DOHH2 (cell line): ENCODE measurements around the gene PLEKHG5.

Experiments used
- H3F3A ChIP-seq: fragments of 200-600 bp; sonication (generic), shearing (Covaris generic); 2 replicates; pipeline ENCODE4 v1.6.0; 2016; ENCODE audit warnings: antibody characterized with exemption, mild to moderate bottlenecking; ENCODE audit not compliant: control insufficient read depth, insufficient read depth
- H3K27ac ChIP-seq: fragments of 200-600 bp; sonication (generic); 2 replicates; pipeline ENCODE4 v1.5.1; 2014; ENCODE audit warnings: low read depth, mild to moderate bottlenecking, low read length, moderate library complexity
- H3K27me3 ChIP-seq: fragments of 200-600 bp; sonication (generic); 2 replicates; pipeline ENCODE4 v1.6.1; 2014; ENCODE audit warnings: mild to moderate bottlenecking, low read length, mixed read lengths; ENCODE audit not compliant: control insufficient read depth
- H3K36me3 ChIP-seq: fragments of 200-600 bp; sonication (generic); 2 replicates; pipeline ENCODE4 v1.6.1; 2014; ENCODE audit warnings: mild to moderate bottlenecking, low read length, moderate library complexity, mixed read lengths; ENCODE audit not compliant: control insufficient read depth
- H3K4me1 ChIP-seq: fragments of 200-600 bp; sonication (generic); 2 replicates; pipeline ENCODE4 v1.6.1; 2014; ENCODE audit warnings: mild to moderate bottlenecking, low read length, mixed read lengths; ENCODE audit not compliant: control insufficient read depth
- H3K4me2 ChIP-seq: fragments of 200-600 bp; sonication (generic); 2 replicates; pipeline ENCODE4 v1.6.0; 2014; ENCODE audit warnings: mild to moderate bottlenecking, low read length, moderate library complexity
- H3K4me3 ChIP-seq: fragments of 200-600 bp; sonication (generic); 2 replicates; pipeline ENCODE4 v1.5.1; 2014; ENCODE audit warnings: mild to moderate bottlenecking, low read length, mixed read lengths
- H3K79me2 ChIP-seq: fragments of 200-600 bp; sonication (generic); 2 replicates; pipeline ENCODE4 v1.6.1; 2014; ENCODE audit warnings: mild to moderate bottlenecking, low read length, mixed read lengths; ENCODE audit not compliant: control insufficient read depth
- H3K9me2 ChIP-seq: fragments of 200-600 bp; sonication (generic); replicated peaks from 2 replicates; pipeline ENCODE4 v1.6.1; 2014; ENCODE audit warnings: mild to moderate bottlenecking, low read length, mixed read lengths; ENCODE audit not compliant: control insufficient read depth
- H3K9me3 ChIP-seq: fragments of 200-600 bp; sonication (generic); 2 replicates; pipeline ENCODE4 v1.6.1; 2014; ENCODE audit warnings: antibody characterized with exemption, low read length, mixed read lengths; ENCODE audit not compliant: control insufficient read depth, insufficient read depth
- H4K20me1 ChIP-seq: fragments of 200-600 bp; sonication (generic); 2 replicates; pipeline ENCODE4 v1.6.0; 2014; ENCODE audit warnings: low read depth, mild to moderate bottlenecking, antibody characterized with exemption, low read length, moderate library complexity; ENCODE audit not compliant: control insufficient read depth, insufficient read depth
- CTCF ChIP-seq: fragments of 200-600 bp; sonication (generic); IDR thresholded peaks from one replicate; pipeline ENCODE4 v1.5.1; 2014; ENCODE audit warnings: antibody characterized with exemption, mild to moderate bottlenecking, low read depth, low read length; ENCODE audit not compliant: poor library complexity, severe bottlenecking
- EZH2phosphoT487 ChIP-seq: fragments of 200-600 bp; sonication (generic); IDR thresholded peaks from 2 replicates; pipeline ENCODE4 v1.6.1; 2017; ENCODE audit warnings: borderline replicate concordance, mild to moderate bottlenecking, antibody characterized with exemption, low read length, moderate library complexity, mixed read lengths

The PLEKHG5 gene

GRCh38 chr1:6496890-6497214, 5.4 kb upstream of the PLEKHG5 start:
- H3F3A ChIP-seq, result peaks cover 4% of the 10 kb centered on the region; the same call in 1 of the 2 replicates
- no peaks in the 10 kb centered on the region for H4K20me1 ChIP-seq
- peaks cover 22% of the 10 kb centered on the region for H3K27me3 ChIP-seq
- no peak overlapping the region for H3K27ac ChIP-seq
- no peak overlapping the region for H3K4me2 ChIP-seq
- no peaks in the 10 kb centered on the region for H3K9me3 ChIP-seq
- peaks cover 7% of the 10 kb centered on the region for H3K4me1 ChIP-seq
- TF ChIP-seq EZH2phosphoT487 (peak; percentile 80; the same call in 1 of the 2 replicates), CTCF (no peak)
- no peaks in the 10 kb centered on the region for H3K9me2 ChIP-seq
- no peaks in the 10 kb centered on the region for H3K36me3 ChIP-seq
- H3K79me2 ChIP-seq, result no peaks in the 10 kb centered on the region
- H3K4me3 ChIP-seq, result peak overlapping the region; percentile 44

GRCh38 chr1:6496365-6496721, 4.9 kb upstream of the PLEKHG5 start:
- Histone ChIP-seq H3K4me2 (no peak overlapping the region), H3K4me1 (peaks cover 12% of the 10 kb centered on the region), H3K79me2 (no peaks in the 10 kb centered on the region), H4K20me1 (no peaks in the 10 kb centered on the region), H3K9me3 (no peaks in the 10 kb centered on the region), H3K27ac (no peak overlapping the region), H3K36me3 (no peaks in the 10 kb centered on the region), H3K4me3 (no peak overlapping the region), H3F3A (peaks cover 9% of the 10 kb centered on the region), H3K27me3 (peaks cover 22% of the 10 kb centered on the region), H3K9me2 (no peaks in the 10 kb centered on the region)
- no peak for TF ChIP-seq CTCF
- no peak for TF ChIP-seq EZH2phosphoT487

GRCh38 chr1:6495540-6496364, 4.3 kb upstream of the PLEKHG5 start:
- no peaks in the 10 kb centered on the region for H4K20me1 ChIP-seq
- H3K4me1 ChIP-seq, result peaks cover 16% of the 10 kb centered on the region
- peaks cover 22% of the 10 kb centered on the region for H3K27me3 ChIP-seq
- peaks cover 10% of the 10 kb centered on the region for H3F3A ChIP-seq
- no peaks in the 10 kb centered on the region for H3K9me3 ChIP-seq
- no peak overlapping the region for H3K27ac ChIP-seq
- no peak for TF ChIP-seq CTCF
- no peak for TF ChIP-seq EZH2phosphoT487
- H3K79me2 ChIP-seq, result no peaks in the 10 kb centered on the region
- no peak overlapping the region for H3K4me2 ChIP-seq
- no peaks in the 10 kb centered on the region for H3K9me2 ChIP-seq
- H3K4me3 ChIP-seq, result no peak overlapping the region
- H3K36me3 ChIP-seq, result no peaks in the 10 kb centered on the region
